Body of pancreas (tissue), 4 donors: ENCODE results near the gene TMEM145.
A peak's percentile ranks its signal among the peaks of the same experiment; 100 is the strongest.

Source experiments
- POLR2A ChIP-seq, 3 donors: fragments of 450-650 bp; IDR thresholded peaks; one replicate each; pipeline ENCODE4 v1.6.1; 2016; ENCODE audit warnings: antibody characterized with exemption in 3 of 3, mild to moderate bottlenecking in 2 of 3
- TF ChIP-seq, protein P1 (sequence below), 7 experiments: fragments of 450-650 bp in 4 of 7; fragments of 200-600 bp in 3 of 7; sonication (generic) in 3 of 7; IDR thresholded peaks; one replicate each; pipeline ENCODE4 v1.5.1; 2016 to 2019; ENCODE audit warnings: antibody characterized with exemption in 7 of 7

DNA sequence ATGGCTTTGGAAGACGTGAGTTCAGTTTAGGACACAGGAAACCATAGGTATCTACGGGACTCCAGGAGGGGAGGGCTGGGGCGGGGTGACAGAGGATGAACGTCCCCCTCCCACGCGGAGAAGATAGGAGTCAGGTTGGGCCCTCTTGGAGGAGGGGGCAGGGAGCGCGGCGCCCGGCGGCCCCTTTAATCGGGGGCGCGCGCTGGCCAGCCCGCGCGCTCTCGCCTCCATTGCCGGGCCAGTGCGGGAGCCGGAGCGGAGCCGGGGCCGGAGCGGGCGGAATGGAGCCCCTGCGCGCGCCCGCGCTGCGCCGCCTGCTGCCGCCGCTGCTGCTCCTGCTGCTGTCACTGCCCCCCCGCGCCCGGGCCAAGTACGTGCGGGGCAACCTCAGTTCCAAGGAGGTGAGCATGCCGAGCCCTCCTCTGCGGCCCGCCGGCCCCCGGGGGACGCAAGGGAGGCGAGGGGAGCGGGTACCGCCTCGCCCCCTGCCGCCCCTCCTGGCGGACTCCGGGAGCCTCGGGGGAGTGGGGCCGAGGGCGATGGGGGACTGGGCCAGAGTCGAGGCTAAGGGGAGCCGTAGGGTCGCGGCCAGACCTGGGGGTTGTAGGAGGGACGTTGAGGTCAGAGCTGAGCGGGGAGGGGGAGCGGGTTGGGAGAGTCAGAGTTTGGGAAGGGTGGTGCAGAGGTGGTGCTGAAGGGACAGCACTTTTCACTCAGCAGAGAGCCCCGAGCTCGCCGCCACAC is at the start of gene TMEM145:
- TF ChIP-seq, protein P1, sequence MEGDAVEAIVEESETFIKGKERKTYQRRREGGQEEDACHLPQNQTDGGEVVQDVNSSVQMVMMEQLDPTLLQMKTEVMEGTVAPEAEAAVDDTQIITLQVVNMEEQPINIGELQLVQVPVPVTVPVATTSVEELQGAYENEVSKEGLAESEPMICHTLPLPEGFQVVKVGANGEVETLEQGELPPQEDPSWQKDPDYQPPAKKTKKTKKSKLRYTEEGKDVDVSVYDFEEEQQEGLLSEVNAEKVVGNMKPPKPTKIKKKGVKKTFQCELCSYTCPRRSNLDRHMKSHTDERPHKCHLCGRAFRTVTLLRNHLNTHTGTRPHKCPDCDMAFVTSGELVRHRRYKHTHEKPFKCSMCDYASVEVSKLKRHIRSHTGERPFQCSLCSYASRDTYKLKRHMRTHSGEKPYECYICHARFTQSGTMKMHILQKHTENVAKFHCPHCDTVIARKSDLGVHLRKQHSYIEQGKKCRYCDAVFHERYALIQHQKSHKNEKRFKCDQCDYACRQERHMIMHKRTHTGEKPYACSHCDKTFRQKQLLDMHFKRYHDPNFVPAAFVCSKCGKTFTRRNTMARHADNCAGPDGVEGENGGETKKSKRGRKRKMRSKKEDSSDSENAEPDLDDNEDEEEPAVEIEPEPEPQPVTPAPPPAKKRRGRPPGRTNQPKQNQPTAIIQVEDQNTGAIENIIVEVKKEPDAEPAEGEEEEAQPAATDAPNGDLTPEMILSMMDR (IDR thresholded peaks at IDR 0.05): peak in 4 of 7 experiments; percentile 16 to 41 (median 31)
- no peak for TF ChIP-seq POLR2A (IDR thresholded peaks at IDR 0.05)
